DND-41 (cell line): Measurements from ENCODE around the gene PDE6B.

Source experiments
- EZH2 ChIP-seq: IDR thresholded peaks from 3 replicates; pipeline ENCODE4 v1.6.1; 2012; ENCODE audit warnings: borderline replicate concordance, low read depth, mild to moderate bottlenecking, moderate library complexity, low read length, inconsistent platforms; ENCODE audit not compliant: severe bottlenecking
- TF ChIP-seq, protein P1 (sequence below): IDR thresholded peaks from 2 replicates; pipeline ENCODE4 v1.5.1; 2012; ENCODE audit warnings: borderline replicate concordance, low read length, moderate library complexity, mild to moderate bottlenecking; ENCODE audit not compliant: poor library complexity, severe bottlenecking; ENCODE audit errors: extremely low read depth

DNA sequence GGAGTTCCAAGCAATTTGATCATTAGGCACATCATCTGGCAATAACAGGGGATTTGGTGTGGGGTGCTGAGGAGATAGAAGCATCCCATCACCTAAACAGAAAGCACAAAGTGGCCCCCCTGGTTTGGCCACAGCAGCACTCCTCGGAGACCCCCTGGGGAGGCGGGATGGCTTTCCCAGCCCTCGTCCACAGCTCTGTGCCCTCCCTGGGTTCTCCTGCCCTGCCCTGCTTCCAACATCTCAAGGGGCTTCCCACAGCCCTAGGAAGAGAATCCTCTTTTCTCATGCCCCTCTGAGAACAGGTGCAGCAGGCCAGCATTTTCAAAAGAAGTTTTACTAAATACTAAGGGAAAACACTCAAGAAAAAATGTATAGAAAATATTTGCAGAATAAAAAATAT is 35.9 kb downstream of the PDE6B start:
- TF ChIP-seq, protein P1, sequence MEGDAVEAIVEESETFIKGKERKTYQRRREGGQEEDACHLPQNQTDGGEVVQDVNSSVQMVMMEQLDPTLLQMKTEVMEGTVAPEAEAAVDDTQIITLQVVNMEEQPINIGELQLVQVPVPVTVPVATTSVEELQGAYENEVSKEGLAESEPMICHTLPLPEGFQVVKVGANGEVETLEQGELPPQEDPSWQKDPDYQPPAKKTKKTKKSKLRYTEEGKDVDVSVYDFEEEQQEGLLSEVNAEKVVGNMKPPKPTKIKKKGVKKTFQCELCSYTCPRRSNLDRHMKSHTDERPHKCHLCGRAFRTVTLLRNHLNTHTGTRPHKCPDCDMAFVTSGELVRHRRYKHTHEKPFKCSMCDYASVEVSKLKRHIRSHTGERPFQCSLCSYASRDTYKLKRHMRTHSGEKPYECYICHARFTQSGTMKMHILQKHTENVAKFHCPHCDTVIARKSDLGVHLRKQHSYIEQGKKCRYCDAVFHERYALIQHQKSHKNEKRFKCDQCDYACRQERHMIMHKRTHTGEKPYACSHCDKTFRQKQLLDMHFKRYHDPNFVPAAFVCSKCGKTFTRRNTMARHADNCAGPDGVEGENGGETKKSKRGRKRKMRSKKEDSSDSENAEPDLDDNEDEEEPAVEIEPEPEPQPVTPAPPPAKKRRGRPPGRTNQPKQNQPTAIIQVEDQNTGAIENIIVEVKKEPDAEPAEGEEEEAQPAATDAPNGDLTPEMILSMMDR = no peak
- no peak for TF ChIP-seq EZH2
